ENCODE measurements around the gene RYR3. TPM values are rescaled to one million over a fixed set of nuclear protein-coding genes. Genes with fewer than 3 reads are reported as not detected.

Gene RYR3
- total RNA-seq, 1 experiment from 2014 or later: not detected

DNA sequence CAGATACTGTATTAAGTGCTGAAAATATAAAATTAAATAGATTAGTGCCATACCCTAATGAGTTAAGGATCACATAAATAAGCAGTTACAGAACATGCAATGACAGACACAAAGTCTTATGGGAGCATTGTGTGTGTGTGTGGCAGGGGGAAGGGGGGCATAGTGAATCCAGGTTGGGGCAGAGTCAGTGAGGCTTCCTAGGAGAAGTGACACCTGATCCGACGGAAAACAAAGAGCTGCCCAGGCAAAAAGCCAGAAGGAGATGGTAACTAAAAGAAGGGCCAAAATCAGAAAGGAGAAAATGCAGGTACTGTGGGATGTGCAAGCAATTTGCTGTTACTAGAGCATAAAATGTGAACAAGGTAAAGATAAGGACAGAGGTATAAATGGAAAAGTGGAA lies 577.4 kb downstream of the RYR3 start:
- ChIA-PET CTCF (no interaction called here), POLR2A (ENCODE audit: unreplicated experiment) (no interaction called here)
- Histone ChIP-seq H2AFZ (ENCODE audit: low read length) (no peak overlapping the region), H3K36me3 (ENCODE audit: low read depth, low read length) (no peaks in the 10 kb centered on the region), H3K9me3 (ENCODE audit: low read length) (no peaks in the 10 kb centered on the region), H3K79me2 (ENCODE audit: low read length) (no peaks in the 10 kb centered on the region), H3K27me3 (ENCODE audit: low read length) (no peaks in the 10 kb centered on the region), H4K20me1 (ENCODE audit: low read length) (no peaks in the 10 kb centered on the region), H3K9me2 (replicated peaks; ENCODE audit: low read length) (no peaks in the 10 kb centered on the region), H3F3A (ENCODE audit: low read length, unreplicated experiment) (no peaks in the 10 kb centered on the region), H3K9ac (ENCODE audit: low read length) (no peak overlapping the region), H3K4me2 (ENCODE audit: low read length) (no peak overlapping the region), H3K4me3 (ENCODE audit: low read length) (no peak overlapping the region), H3K4me1 (ENCODE audit: insufficient read depth, low read length) (no peaks in the 10 kb centered on the region), H3K27ac (ENCODE audit: low read length) (no peak overlapping the region)
- DNase-seq (no peak), ATAC-seq (no peak; the same call in 1 of the 2 replicates)
- TF ChIP-seq EZH2phosphoT487 (IDR thresholded peaks at IDR 0.05; ENCODE audit: borderline replicate concordance, low read length) (no peak), EZH2 (IDR thresholded peaks at IDR 0.05; ENCODE audit: low read length, unreplicated experiment) (no peak)
- TF ChIP-seq, protein P1, sequence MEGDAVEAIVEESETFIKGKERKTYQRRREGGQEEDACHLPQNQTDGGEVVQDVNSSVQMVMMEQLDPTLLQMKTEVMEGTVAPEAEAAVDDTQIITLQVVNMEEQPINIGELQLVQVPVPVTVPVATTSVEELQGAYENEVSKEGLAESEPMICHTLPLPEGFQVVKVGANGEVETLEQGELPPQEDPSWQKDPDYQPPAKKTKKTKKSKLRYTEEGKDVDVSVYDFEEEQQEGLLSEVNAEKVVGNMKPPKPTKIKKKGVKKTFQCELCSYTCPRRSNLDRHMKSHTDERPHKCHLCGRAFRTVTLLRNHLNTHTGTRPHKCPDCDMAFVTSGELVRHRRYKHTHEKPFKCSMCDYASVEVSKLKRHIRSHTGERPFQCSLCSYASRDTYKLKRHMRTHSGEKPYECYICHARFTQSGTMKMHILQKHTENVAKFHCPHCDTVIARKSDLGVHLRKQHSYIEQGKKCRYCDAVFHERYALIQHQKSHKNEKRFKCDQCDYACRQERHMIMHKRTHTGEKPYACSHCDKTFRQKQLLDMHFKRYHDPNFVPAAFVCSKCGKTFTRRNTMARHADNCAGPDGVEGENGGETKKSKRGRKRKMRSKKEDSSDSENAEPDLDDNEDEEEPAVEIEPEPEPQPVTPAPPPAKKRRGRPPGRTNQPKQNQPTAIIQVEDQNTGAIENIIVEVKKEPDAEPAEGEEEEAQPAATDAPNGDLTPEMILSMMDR (conservative IDR thresholded peaks at IDR 0.05; ENCODE audit: low read depth, low read length): no peak
- no TSS peak for BruUV-seq (replicated peaks)
- intact Hi-C loops (cut with micrococcal nuclease): no loop called here

DNA sequence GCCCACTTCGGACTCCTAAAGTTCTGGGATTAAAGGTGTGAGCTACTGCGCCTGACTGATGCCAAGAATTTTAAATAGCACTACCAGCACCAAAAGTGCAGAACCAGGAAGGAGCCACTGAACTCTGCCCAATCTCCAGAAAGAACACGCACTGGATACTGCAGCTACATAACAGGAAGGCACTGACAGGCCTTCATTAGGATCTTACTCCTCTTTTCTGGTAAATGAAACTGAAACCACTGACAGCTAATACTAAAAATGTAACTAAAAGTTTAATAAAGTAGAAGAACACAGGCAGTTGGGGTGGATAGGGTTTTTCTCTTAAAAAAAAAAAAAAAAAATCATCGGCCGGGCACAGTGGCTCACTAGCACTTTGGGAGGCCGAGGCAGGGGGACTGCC lies 583.4 kb downstream of the RYR3 start:
- Histone ChIP-seq H3K4me3 (ENCODE audit: low read length) (no peak overlapping the region), H3K9me3 (ENCODE audit: low read length) (no peaks in the 10 kb centered on the region), H3F3A (ENCODE audit: low read length, unreplicated experiment) (no peaks in the 10 kb centered on the region), H3K4me2 (ENCODE audit: low read length) (no peak overlapping the region), H3K9ac (ENCODE audit: low read length) (no peak overlapping the region), H3K36me3 (ENCODE audit: low read depth, low read length) (no peaks in the 10 kb centered on the region), H3K79me2 (ENCODE audit: low read length) (no peaks in the 10 kb centered on the region), H4K20me1 (ENCODE audit: low read length) (no peaks in the 10 kb centered on the region), H3K27ac (ENCODE audit: low read length) (no peak overlapping the region), H3K4me1 (ENCODE audit: insufficient read depth, low read length) (no peaks in the 10 kb centered on the region), H3K9me2 (replicated peaks; ENCODE audit: low read length) (no peaks in the 10 kb centered on the region), H3K27me3 (ENCODE audit: low read length) (no peaks in the 10 kb centered on the region), H2AFZ (ENCODE audit: low read length) (no peak overlapping the region)
- ATAC-seq (no peak), DNase-seq (no peak)
- intact Hi-C loops (cut with micrococcal nuclease): no loop called here
- CTCF ChIA-PET: interaction anchor here (0.7 kb wide), 1 partner anchor 72 kb away, joined by 7 read pairs; no protein-coding TSS in a partner anchor
- TF ChIP-seq EZH2phosphoT487 (IDR thresholded peaks at IDR 0.05; ENCODE audit: borderline replicate concordance, low read length): no peak
- TF ChIP-seq, protein P1 (conservative IDR thresholded peaks at IDR 0.05; ENCODE audit: low read depth, low read length): no peak
- no peak for TF ChIP-seq EZH2 (IDR thresholded peaks at IDR 0.05; ENCODE audit: low read length, unreplicated experiment)
- POLR2A ChIA-PET (ENCODE audit: unreplicated experiment): no interaction called here
- no TSS peak for BruUV-seq (replicated peaks)

DNA sequence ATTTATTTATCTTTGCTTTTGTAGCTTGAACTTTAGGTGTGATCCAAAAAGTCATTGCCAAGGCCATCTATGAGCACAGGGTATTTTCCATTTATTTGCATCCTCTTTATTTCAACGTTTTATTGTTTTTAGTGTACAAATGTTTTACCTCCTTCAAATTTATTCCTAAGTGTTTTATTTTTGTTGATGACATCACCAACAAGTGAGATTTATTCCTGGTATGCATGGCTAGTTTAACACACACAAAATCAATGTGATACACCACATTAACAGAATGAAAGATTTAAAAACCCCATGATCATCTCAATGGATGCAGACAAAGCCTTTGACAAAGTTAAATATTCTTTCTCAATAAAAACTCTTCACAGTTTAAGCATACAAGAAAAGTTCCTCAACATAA lies 591.3 kb downstream of the RYR3 start:
- Histone ChIP-seq H3K27ac (ENCODE audit: low read length) (no peak overlapping the region), H3K36me3 (ENCODE audit: low read depth, low read length) (no peaks in the 10 kb centered on the region), H3K27me3 (ENCODE audit: low read length) (no peaks in the 10 kb centered on the region), H3K4me3 (ENCODE audit: low read length) (no peak overlapping the region), H3K79me2 (ENCODE audit: low read length) (no peaks in the 10 kb centered on the region), H2AFZ (ENCODE audit: low read length) (no peak overlapping the region), H3K9me2 (replicated peaks; ENCODE audit: low read length) (no peaks in the 10 kb centered on the region), H3F3A (ENCODE audit: low read length, unreplicated experiment) (no peaks in the 10 kb centered on the region), H3K9me3 (ENCODE audit: low read length) (no peaks in the 10 kb centered on the region), H4K20me1 (ENCODE audit: low read length) (no peaks in the 10 kb centered on the region), H3K9ac (ENCODE audit: low read length) (no peak overlapping the region), H3K4me1 (ENCODE audit: insufficient read depth, low read length) (peaks cover 9% of the 10 kb centered on the region), H3K4me2 (ENCODE audit: low read length) (no peak overlapping the region)
- ChIA-PET CTCF (no interaction called here), POLR2A (ENCODE audit: unreplicated experiment) (no interaction called here)
- BruUV-seq (replicated peaks): no TSS peak
- intact Hi-C loops (cut with micrococcal nuclease): no loop called here
- TF ChIP-seq, protein P1 (conservative IDR thresholded peaks at IDR 0.05; ENCODE audit: low read depth, low read length): no peak
- TF ChIP-seq EZH2 (IDR thresholded peaks at IDR 0.05; ENCODE audit: low read length, unreplicated experiment): no peak
- TF ChIP-seq EZH2phosphoT487 (IDR thresholded peaks at IDR 0.05; ENCODE audit: borderline replicate concordance, low read length): no peak
- DNase-seq (no peak), ATAC-seq (no peak)
